ENCODE results near the gene TBCCD1.

The TBCCD1 gene

DNA sequence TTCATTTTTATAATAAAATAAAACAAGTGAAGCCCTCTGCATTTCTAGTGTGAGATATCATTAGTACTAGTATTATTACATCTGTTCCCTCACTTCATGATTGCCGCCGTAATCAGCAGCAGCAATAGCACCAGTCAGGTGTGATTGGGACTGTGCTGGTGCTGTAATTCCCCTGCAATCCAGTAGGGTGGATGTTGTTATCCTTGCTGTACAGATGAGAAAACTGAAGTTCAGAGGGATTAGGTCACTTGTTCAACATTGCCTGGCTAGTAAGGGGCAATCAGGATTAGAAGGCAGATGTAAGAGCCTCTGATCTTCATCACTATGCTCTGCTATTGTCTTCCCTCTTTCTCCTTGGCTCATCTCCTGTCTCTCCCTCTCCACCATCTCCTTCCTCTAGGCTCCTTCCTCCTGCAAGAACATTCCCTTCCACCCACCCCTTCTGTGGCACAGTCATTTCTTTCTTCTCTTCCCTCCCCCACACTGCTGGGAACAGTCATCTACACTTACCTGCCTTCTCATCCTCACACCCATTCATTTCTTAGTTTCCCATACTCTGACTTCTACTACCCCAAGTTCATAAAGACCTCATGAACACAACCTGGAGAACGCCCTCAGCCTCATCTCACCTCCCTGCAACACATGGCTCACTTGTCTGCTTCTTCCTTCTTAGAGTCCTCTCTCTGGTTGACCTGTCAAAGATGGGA, 52.7 kb downstream of the TBCCD1 start:
- Histone ChIP-seq H3K36me3 (ENCODE audit: control insufficient read depth, low read length) (no peaks in the 10 kb centered on the region), H3K4me2 (ENCODE audit: low read length) (no peak overlapping the region), H4K20me1 (ENCODE audit: control insufficient read depth, insufficient read depth, low read depth, low read length) (no peaks in the 10 kb centered on the region), H3F3A (ENCODE audit: control insufficient read depth, insufficient read depth) (no peaks in the 10 kb centered on the region), H3K27ac (ENCODE audit: low read depth, low read length) (no peak overlapping the region), H3K9me3 (ENCODE audit: control insufficient read depth, insufficient read depth, low read length) (no peaks in the 10 kb centered on the region), H3K4me1 (ENCODE audit: control insufficient read depth, low read length) (peaks cover 24% of the 10 kb centered on the region), H3K79me2 (ENCODE audit: control insufficient read depth, low read length) (no peaks in the 10 kb centered on the region), H3K9me2 (replicated peaks; ENCODE audit: control insufficient read depth, low read length) (no peaks in the 10 kb centered on the region), H3K27me3 (ENCODE audit: control insufficient read depth, low read length) (no peaks in the 10 kb centered on the region), H3K4me3 (ENCODE audit: low read length) (no peak overlapping the region)
- TF ChIP-seq, protein P1, sequence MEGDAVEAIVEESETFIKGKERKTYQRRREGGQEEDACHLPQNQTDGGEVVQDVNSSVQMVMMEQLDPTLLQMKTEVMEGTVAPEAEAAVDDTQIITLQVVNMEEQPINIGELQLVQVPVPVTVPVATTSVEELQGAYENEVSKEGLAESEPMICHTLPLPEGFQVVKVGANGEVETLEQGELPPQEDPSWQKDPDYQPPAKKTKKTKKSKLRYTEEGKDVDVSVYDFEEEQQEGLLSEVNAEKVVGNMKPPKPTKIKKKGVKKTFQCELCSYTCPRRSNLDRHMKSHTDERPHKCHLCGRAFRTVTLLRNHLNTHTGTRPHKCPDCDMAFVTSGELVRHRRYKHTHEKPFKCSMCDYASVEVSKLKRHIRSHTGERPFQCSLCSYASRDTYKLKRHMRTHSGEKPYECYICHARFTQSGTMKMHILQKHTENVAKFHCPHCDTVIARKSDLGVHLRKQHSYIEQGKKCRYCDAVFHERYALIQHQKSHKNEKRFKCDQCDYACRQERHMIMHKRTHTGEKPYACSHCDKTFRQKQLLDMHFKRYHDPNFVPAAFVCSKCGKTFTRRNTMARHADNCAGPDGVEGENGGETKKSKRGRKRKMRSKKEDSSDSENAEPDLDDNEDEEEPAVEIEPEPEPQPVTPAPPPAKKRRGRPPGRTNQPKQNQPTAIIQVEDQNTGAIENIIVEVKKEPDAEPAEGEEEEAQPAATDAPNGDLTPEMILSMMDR (IDR thresholded peaks at IDR 0.05; ENCODE audit: low read depth, low read length, poor library complexity, severe bottlenecking) = peak; percentile 55
- TF ChIP-seq EZH2phosphoT487 (IDR thresholded peaks at IDR 0.05; ENCODE audit: borderline replicate concordance, low read length) = no peak

DNA sequence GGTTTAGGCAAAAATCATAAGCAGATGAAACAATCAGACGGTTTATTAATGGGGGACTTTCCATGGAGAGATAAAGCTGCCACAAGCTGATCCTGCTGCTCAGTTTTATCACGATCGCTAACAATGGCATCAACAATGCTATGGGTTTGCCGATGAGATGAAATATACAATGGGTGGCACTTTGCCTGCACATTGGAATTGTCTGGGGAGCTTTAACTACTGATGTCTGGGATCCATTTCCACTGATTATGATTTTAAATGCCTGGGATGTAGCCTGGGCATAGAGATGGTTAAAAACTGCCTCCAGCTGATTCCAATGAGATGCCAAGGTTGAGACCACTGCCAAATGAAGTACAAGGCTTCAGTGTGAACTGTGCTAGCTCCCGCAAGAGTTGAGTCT, 53.8 kb downstream of the TBCCD1 start:
- Histone ChIP-seq H3F3A (ENCODE audit: control insufficient read depth, insufficient read depth) (no peaks in the 10 kb centered on the region), H3K9me3 (ENCODE audit: control insufficient read depth, insufficient read depth, low read length) (no peaks in the 10 kb centered on the region), H3K4me3 (ENCODE audit: low read length) (no peak overlapping the region), H3K4me1 (ENCODE audit: control insufficient read depth, low read length) (peaks cover 13% of the 10 kb centered on the region), H3K36me3 (ENCODE audit: control insufficient read depth, low read length) (no peaks in the 10 kb centered on the region), H3K4me2 (ENCODE audit: low read length) (no peak overlapping the region), H3K27ac (ENCODE audit: low read depth, low read length) (no peak overlapping the region), H4K20me1 (ENCODE audit: control insufficient read depth, insufficient read depth, low read depth, low read length) (no peaks in the 10 kb centered on the region), H3K27me3 (ENCODE audit: control insufficient read depth, low read length) (no peaks in the 10 kb centered on the region), H3K79me2 (ENCODE audit: control insufficient read depth, low read length) (no peaks in the 10 kb centered on the region), H3K9me2 (replicated peaks; ENCODE audit: control insufficient read depth, low read length) (no peaks in the 10 kb centered on the region)
- TF ChIP-seq, protein P1 (IDR thresholded peaks at IDR 0.05; ENCODE audit: low read depth, low read length, poor library complexity, severe bottlenecking) = no peak
- no peak for TF ChIP-seq EZH2phosphoT487 (IDR thresholded peaks at IDR 0.05; ENCODE audit: borderline replicate concordance, low read length)

DNA sequence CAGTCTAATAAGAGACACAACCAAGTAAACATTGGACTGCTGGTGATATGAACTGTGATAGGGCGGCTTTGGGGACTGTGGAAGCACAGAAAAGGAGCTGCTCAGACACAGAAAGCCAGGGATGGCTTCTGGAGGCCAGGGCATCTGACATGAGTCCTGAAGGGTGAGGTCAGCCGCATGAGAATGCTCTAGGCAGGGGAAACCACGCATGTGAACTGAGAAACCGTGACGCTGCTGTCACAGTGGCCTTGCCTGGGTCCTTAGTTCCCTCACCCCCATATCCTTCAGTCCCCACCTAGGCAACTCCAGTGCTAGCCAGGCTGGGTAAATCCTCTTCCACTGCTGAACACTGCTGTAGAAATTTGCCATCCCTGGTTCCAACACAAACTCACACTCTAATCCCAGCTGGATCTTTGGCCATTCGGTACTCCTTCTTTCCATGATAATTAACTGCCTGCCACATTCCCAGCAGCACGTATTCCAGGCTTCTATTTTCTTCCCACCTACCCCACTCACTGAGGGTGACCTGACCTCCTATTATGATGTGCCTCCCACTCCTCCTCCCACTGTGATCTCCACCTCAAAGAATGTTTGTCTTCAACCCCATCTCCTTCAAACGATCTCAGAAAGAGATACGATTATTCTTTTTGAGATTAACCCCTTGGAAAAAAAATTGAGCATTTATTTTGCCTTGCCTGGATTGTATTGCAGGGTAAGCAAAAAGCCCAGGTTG, 54.4 kb downstream of the TBCCD1 start:
- H3K9me2 ChIP-seq (replicated peaks; ENCODE audit: control insufficient read depth, low read length) = no peaks in the 10 kb centered on the region
- peaks cover 11% of the 10 kb centered on the region for H3K4me1 ChIP-seq (ENCODE audit: control insufficient read depth, low read length)
- H3K27me3 ChIP-seq (ENCODE audit: control insufficient read depth, low read length) = no peaks in the 10 kb centered on the region
- no peaks in the 10 kb centered on the region for H4K20me1 ChIP-seq (ENCODE audit: control insufficient read depth, insufficient read depth, low read depth, low read length)
- H3K27ac ChIP-seq (ENCODE audit: low read depth, low read length) = no peak overlapping the region
- H3K4me2 ChIP-seq (ENCODE audit: low read length) = no peak overlapping the region
- H3K79me2 ChIP-seq (ENCODE audit: control insufficient read depth, low read length) = no peaks in the 10 kb centered on the region
- H3K36me3 ChIP-seq (ENCODE audit: control insufficient read depth, low read length) = no peaks in the 10 kb centered on the region
- H3K4me3 ChIP-seq (ENCODE audit: low read length) = no peak overlapping the region
- H3K9me3 ChIP-seq (ENCODE audit: control insufficient read depth, insufficient read depth, low read length) = no peaks in the 10 kb centered on the region
- no peaks in the 10 kb centered on the region for H3F3A ChIP-seq (ENCODE audit: control insufficient read depth, insufficient read depth)
- TF ChIP-seq, protein P1 (IDR thresholded peaks at IDR 0.05; ENCODE audit: low read depth, low read length, poor library complexity, severe bottlenecking) = no peak

Data from DOHH2 (cell line).